D341Med (cell line): ENCODE measurements around the gene LATS1.
A peak's percentile ranks its signal among the peaks of the same experiment; 100 is the strongest.
"Not testable (repeated sequence)": the region's sequence is repeated elsewhere in the genome, so short reads cannot be mapped to it uniquely, and the experiment has no call there.

Source experiments
- DNase-seq: peaks from one replicate; pipeline ENCODE4 v3.0.0; 2012; ENCODE audit warnings: low spot score

The LATS1 gene

DNA sequence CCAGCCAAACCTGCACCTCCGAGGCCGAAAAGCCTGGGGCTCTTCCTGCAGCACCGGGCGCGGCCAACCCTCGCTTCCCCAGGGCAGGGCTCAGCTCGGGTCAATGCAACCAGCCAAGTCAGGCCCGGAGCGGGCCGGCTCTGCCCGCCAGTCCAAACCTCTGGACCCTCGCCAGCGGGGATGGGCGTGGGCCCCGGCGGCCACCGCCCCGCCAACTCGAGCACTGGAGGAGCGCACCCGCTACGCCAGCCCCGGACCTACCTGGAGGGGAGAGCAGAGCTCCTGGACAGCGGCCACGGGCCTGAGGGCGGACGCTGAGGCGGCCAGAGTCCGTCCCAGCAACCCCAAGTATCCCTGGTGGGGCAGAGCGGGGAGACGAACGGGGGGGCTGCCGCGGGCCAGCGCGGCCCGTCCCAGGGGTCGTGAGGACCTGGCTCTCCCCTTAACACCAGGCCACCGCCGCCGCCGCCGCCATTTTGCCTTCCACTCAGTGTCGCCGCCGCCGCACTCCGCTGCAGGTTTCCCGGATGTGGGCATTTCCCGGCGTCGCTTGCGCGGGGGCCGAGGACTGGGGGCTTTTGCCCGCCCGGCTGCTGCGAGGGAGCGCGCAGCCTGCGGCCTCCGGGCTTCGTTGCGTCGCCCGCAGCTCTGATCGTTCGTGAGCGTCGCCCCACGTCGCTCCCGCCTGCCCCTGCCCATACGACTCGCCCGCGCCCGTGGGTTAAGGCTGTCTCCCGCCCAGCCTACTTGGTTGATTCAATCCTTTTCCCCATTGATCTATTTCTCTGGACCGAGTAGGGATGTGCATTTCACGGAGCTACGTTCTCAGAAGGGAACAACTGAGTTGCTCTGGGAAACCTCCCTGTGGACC, at the start of gene LATS1:
Gene LATS1 (minus strand): TSS at position 514 of the 871 bp plus-strand sequence. CDS start 15,975 bp downstream, outside the sequence.
- peak; percentile 94 for DNase-seq

- DNase-seq: no peak
Measured at GRCh38 chr6:149766156-149766769, 48.4 kb upstream of the LATS1 start.

GRCh38 chr6:149763866-149764265, 46.0 kb upstream of the LATS1 start:
- no peak for DNase-seq

DNA sequence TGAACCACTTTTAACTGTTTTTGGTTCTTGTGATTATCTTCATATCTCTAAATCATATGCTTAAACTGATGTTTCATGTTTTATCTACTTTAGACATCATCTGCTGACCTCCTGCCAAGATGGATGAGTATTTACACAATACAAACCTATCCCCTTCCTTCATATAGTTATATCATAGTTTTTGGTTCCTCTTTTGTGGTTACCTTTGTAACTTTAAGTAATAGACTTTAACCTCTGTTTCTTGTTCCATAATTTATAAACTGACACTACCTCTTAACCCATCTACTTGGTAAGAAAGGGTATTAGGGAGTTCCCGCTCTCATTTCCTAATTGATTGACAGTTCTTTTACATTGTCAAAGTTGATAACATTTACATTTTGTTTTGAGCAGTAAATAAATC, 43.5 kb upstream of the LATS1 start:
- DNase-seq: no peak

GRCh38 chr6:149756261-149756636, 38.3 kb upstream of the LATS1 start:
- no peak for DNase-seq

DNA sequence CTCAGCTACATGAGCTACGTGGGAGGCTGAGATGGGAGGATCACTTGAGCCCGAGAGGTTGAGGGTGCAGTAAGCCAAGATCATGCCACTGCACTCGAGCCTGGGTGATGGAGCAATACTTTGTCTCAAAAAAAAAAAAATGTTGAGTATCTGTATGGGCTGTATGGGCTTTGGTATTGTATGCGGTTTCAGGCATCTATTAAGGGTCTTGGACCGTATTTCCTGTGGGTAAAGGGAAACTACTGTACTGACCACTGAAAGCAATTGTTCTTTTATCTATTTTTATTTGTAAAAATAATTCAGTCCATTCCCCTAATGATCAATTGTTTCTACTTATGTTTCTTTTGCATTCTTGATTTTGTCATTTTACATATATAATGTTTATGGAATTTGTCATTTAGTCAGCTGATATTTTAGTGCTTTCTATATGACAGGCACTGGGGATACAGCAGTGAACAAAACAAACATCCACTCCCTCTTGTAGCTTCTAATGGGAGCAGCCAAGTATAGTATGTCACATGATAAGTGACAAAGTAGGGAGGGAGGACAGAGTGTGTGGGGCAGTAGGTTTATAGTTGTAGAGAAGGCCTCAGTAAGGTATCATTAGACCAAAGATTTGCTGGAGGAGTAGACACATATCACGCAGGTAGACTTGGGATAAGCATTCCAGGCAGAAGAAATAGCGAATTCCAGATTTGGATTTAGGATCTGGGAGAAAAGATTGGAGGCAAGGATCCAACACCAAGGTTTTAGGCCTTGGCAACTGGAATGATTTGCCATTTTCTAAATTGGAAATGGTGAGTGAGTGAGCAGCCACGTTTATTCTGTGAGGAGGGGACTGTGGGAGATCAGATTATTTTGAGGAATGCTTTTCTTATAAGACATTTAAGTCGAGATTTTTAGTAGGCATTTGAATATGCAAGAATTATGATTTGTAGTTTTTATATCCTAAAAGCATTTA, 37.7 kb upstream of the LATS1 start:
- no peak for DNase-seq

DNA sequence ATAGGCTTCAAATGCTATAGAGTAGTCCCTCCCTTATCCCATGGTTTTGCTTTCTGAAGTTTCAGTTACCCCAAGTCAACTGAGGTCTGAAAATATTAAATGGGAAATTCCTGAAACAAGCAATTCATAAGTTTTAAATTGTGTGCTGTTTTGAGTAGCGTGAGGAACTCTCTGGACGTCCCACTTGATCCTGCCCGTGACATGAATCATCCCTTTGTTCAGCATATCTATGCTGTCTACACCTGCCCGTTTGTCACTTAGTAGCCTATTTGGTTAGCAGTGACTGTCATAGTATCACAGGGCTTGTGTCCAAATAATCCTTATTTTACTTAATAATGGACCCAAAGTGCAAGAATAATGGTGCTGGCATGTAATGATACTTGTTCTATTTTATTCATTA, 36.6 kb upstream of the LATS1 start:
- no peak for DNase-seq

DNA sequence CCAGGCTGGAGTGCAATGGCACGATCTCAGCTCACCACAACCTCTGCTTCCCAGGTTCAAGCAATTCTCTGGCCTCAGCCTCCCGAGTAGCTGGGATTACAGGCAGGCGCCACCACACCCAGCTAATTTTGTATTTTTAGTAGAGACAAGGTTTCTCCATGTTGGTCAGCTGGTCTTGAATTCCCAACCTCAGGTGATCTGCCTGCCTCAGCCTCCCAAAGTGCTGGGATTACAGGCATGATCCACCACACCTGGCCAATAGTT, 35.4 kb upstream of the LATS1 start:
- DNase-seq: not testable (repeated sequence)

GRCh38 chr6:149752600-149753373, 34.9 kb upstream of the LATS1 start:
- DNase-seq: no peak

GRCh38 chr6:149751920-149752319, 34.0 kb upstream of the LATS1 start:
- not testable (repeated sequence) for DNase-seq

GRCh38 chr6:149751239-149751638, 33.3 kb upstream of the LATS1 start:
- DNase-seq: no peak

DNA sequence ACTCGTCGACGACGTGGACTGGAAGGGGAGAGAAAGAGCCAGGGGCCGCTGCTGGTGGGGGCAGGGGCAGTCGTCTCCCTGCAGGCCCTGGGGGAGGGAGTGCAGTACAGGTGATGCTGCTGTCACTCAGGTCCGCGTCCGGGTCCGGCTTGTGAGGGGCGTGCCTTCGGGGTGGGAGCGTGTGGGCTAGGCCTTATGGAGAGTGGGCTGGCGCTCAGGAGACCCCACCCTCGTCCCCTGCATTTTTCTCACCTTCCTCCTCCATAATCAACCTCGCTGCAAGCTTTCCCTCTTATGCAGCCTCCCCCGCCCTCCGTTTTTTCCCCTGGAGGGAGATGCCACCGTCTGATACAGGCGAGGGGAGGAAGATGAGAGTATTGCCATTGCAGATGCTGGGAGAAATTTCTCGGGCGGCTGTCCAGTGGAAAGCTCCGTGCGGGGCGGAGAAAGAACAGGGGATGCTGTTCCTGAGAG, 32.3 kb upstream of the LATS1 start:
- DNase-seq: peak; percentile 81

DNA sequence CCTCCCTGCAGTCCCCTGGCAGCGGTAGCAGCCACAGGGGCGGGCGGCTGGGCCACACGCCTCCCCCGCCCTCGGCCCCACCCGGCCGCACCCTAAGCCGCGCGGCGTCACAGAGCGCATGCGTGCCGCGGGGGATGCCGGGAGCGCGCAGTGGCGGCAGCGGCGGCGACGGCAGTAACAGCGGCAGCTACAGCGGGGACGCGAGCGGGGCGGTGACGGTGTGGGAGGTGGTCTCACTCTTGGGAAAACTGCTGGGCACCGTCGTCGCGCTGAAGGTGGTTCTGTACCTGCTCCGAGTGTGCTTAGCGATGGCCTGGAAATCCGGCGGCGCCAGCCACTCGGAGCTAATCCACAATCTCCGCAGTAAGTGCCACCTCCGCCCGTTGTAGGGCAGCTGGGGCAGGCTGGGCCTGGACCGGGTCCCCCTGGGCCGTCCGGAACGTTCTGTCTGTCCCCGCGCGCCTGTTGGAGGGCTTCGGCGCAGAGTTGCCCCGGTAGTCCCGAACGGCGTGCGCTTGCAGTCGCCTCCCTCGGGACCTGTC, 31.8 kb upstream of the LATS1 start, which contains the start of gene PCMT1:
Gene PCMT1 (plus strand): TSS at position 148 of the 542 bp plus-strand sequence. CDS start 161 bp downstream, at position 309.
- DNase-seq: peak; percentile 97

GRCh38 chr6:149749082-149749593, 31.2 kb upstream of the LATS1 start:
- DNase-seq: not testable (repeated sequence)

DNA sequence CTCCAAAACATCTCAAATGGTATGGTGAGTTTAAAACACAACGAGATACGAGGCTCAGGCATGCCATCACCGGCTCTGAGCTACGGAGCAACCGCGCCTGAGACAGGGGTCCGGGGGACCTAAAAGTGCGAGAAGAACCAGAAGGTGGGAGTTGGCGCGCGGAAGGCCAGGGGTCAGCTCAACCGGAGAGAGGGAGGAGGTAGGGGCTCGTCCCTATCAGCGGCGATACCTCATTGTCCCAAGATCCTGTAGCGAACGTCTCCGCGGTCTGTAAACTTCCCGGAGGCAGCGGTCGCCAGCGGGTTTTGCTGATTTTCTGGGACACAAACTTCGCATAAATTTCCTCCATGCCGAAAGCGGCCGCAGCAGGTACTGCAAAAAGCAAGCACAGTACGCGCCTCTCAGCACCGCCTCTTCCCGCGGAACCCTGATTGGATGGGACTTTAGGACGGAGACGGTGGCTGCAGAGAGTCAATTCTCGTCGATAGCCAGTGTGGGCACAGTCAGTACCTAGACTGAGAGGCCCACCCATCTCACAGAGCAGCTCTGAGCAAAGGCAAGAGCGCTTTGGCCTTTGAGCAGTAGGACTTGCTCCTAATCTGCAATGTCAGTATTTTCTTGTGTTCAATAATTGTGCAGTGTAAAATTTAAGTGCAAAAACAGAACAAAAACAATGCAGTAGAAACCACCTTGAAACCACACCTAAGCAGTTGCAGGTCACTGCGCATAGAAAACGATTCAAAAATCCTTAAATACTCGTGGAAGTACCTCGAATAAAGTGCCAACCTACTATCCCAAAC, 28.4 kb upstream of the LATS1 start, which contains the start of gene NUP43:
Gene NUP43 (minus strand): TSS at position 383 of the 800 bp plus-strand sequence. CDS start 34 bp downstream, at position 349.
- peak; percentile 89 for DNase-seq

DNA sequence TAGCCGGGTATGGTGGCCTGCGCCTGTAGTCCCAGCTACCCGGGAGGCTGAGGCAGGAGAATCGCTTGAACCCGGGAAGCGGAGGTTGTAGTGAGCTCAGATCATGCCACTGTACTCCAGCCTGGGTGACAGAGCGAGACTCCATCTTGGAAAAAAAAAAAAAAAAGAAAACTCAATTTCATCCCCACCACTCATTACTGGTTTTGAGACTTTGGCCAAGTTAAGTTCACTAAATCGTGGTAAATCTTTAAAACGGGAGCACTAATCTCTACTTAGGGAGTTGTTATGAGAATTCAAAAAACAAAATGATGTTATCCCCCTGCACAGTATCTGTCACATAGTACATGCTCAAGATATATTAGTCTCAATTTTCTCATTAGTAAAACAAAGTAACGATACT, 27.4 kb upstream of the LATS1 start:
- not testable (repeated sequence) for DNase-seq

- no peak for DNase-seq
Measured at GRCh38 chr6:149734915-149735314, 17.0 kb upstream of the LATS1 start.

DNA sequence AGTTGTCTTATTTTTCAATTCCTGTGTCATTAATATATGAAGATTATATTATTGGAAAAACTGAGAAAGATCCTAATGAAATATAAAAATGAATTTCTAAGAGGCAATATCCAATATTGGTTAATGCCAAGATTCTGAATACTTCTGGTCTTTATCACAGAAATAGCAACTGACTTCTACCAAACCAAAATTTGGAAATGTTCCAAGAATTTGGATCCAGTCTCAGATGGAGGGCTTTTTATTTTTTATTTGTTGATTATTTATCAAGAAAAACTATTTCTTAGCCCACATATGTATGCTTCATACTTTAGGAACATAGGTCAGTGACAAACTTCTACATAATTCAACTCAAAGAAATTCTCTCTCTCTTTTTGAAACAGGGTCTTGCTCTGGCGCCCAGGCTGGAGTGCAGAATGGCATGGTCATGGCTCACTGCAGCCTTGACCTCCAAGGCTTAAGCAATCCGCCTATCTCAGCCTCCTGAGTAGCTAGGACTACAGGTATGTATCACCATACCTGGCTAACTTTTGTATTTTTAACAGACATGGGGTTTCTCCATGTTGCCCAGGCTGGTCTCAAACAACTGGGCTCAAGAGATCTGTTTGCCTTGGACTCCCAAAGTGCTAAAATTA, 15.3 kb upstream of the LATS1 start:
- no peak for DNase-seq

DNA sequence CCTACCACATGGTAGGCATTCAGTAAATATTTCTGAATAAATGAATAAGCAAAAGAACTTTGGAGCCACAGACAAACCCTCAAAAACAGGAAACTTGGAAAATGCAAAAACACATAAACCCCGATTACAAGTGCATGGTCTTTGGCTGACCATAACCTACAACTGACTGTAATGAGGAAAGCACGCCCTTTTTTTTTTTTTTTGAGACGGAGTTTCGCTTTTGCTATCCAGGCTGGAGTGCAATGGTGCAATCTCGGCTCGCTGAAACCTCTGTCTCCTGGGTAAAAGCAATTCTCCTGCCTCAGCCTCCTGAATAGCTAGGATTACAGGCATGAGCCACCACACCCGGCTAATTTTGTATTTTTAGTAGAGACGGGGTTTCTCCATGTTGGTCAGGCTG, 11.9 kb upstream of the LATS1 start:
- no peak for DNase-seq
